Right lobe of liver (tissue), 6 donors: ENCODE results near the gene COPB2. TPM values are rescaled to one million over a fixed set of nuclear protein-coding genes. Genes with fewer than 3 reads are reported as not detected.

Experiments
- ATAC-seq, 4 donors: fragments of 200-7000 bp; cut with Tn5 transposase; one replicate each; pipeline ENCODE4 v1.9.1; 2020; ENCODE audit warnings: mild to moderate bottlenecking in 4 of 4, moderate library complexity in 4 of 4
- DNase-seq, 3 donors: peaks; one replicate each; pipeline ENCODE4 v3.0.0-alpha.2; 2020
- H3K27ac ChIP-seq, 3 donors: fragments of 200-600 bp; one replicate each; pipeline ENCODE4 v1.8.0; 2022
- H3K27me3 ChIP-seq, 2 donors: fragments of 200-600 bp; one replicate each; pipeline ENCODE4 v1.8.0; 2022
- H3K36me3 ChIP-seq, 4 donors: fragments of 200-600 bp; sonication (generic) in 1 of 4; one replicate each; pipeline versions ENCODE4 v1.5.1 to v1.8.0; 2017 to 2022; ENCODE audit warnings: control low read depth in 1 of 4
- H3K4me1 ChIP-seq, 4 donors: fragments of 200-600 bp; sonication (generic) in 1 of 4; one replicate each; pipeline versions ENCODE4 v1.5.1 to v1.8.0; 2017 to 2022; ENCODE audit warnings: control low read depth in 1 of 4
- H3K4me3 ChIP-seq, 3 donors: fragments of 200-600 bp; one replicate each; pipeline ENCODE4 v1.8.0; 2022
- H3K9me3 ChIP-seq, 4 donors: fragments of 200-600 bp; sonication (generic) in 1 of 4; one replicate each; pipeline versions ENCODE4 v1.5.1 to v1.8.0; 2017 to 2022; ENCODE audit warnings: control low read depth in 1 of 4
- POLR2A ChIP-seq: fragments of 450-650 bp; IDR thresholded peaks from one replicate; pipeline ENCODE4 v1.6.1; 2017; ENCODE audit warnings: antibody characterized with exemption, mild to moderate bottlenecking
- WGBS: methylation state at CpG from one replicate; pipeline ENCODE4 v1.1.6; 2018; ENCODE audit warnings: low coverage, low lambda C conversion rate; ENCODE audit not compliant: insufficient coverage; ENCODE audit errors: missing lambda C conversion rate; 5-methylcytosine and 5-hydroxymethylcytosine counted together
- intact Hi-C, 2 donors: fragments of 100-400 bp; cut with DNase I; formaldehyde crosslinking; loops; one replicate each; pipeline versions ENCODE4 v1.11.2 to v1.14.1; 2022
- total RNA-seq, 6 experiments: library from RNA; depleted of rRNA in 2 of 6; stranded (reverse); fragments of >200 nt in 2 of 6; fragmentation: NEBNext Ultra II Directional in 3 of 6; extraction: Animal tissue kit (Norgen Biotek cat#: 25700) in 3 of 6; gene quantifications; one replicate each; pipeline versions ENCODE4 v1.1.0 to v1.2.4, GENCODE V29; 2016 to 2023
- TF ChIP-seq, protein P1 (sequence below), 4 donors: fragments of 200-600 bp in 3 of 4; fragments of 450-650 bp in 1 of 4; IDR thresholded peaks; one replicate each; pipeline versions ENCODE4 v1.5.1 to v1.8.0; 2016 to 2022; ENCODE audit warnings: antibody characterized with exemption in 4 of 4, mild to moderate bottlenecking in 2 of 4
- donor health status: DM: no; HTN: yes; CAD: no.
- donor health status: DM: no; HTN: no; CAD: no.
- donor health status: DM: no; HTN: no; CAD: no.
- donor health status: DM: no; HTN: yes; CAD: no.
- donor health status: DM: no; HTN: yes; CAD: no.

Gene COPB2
- total RNA-seq, 6 experiments from 2014 or later: 59.4 to 81.9 (median 66.2) TPM

DNA sequence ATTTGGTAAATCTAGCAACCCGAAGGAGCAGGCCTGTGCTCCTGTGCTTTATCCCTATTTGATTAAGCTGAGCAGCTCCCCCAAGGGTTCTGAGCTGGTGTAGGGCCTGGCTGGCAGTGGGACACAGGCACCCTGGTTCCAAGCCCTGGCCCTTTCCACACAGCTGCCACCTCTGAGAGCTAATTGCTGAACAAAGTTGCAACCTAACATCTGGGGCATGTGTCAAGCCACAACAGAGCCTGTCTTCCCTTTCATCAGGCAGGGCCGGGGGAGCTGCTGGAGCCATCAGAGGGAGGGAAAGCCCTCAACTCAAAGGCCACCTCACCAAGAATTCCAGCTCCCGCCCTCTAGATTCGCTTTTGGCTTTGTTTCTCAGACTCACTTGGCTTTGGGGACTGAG, 62.7 kb downstream of the COPB2 start:
- Histone ChIP-seq H3K9me3 (no peaks in the 10 kb centered on the region), H3K36me3 (no peaks in the 10 kb centered on the region), H3K4me3 (no peak overlapping the region), H3K27me3 (no peaks in the 10 kb centered on the region), H3K27ac (no peak overlapping the region), H3K4me1 (no peaks in the 10 kb centered on the region)
- ATAC-seq (no peak), DNase-seq (no peak)
- intact Hi-C loops: loop anchor here (5.0 to 10.0 kb wide), 4 partner anchors 214 to 389 kb away; partner anchors contain the start of genes FOXL2 (in 1 of the 2) and FOXL2NB (in 1 of the 2)
- WGBS: 87% methylated on average over 4 of the region's 4 CpGs
- TF ChIP-seq, protein P1, sequence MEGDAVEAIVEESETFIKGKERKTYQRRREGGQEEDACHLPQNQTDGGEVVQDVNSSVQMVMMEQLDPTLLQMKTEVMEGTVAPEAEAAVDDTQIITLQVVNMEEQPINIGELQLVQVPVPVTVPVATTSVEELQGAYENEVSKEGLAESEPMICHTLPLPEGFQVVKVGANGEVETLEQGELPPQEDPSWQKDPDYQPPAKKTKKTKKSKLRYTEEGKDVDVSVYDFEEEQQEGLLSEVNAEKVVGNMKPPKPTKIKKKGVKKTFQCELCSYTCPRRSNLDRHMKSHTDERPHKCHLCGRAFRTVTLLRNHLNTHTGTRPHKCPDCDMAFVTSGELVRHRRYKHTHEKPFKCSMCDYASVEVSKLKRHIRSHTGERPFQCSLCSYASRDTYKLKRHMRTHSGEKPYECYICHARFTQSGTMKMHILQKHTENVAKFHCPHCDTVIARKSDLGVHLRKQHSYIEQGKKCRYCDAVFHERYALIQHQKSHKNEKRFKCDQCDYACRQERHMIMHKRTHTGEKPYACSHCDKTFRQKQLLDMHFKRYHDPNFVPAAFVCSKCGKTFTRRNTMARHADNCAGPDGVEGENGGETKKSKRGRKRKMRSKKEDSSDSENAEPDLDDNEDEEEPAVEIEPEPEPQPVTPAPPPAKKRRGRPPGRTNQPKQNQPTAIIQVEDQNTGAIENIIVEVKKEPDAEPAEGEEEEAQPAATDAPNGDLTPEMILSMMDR (IDR thresholded peaks at IDR 0.05): no peak
- no peak for TF ChIP-seq POLR2A

DNA sequence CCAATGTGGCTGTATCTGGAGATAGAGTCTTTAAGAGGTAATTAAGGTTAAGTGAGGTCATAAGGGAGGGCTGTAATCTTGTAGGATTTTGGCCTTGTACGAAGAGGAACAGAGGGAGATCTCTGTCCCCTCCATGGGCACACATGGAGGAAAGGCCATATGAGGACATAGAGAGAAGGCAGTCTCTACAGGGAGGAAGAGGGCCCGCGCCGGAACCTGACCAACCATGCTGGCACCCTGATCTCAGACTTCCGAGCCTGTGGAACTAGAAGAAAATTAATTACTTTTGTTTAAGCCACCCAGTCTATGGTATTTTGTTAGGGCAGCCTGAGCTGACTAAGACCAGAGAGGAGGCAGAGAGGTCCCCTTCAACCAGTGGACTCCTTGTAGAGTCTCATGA, 63.3 kb downstream of the COPB2 start:
- H3K4me3 ChIP-seq: no peak overlapping the region

DNA sequence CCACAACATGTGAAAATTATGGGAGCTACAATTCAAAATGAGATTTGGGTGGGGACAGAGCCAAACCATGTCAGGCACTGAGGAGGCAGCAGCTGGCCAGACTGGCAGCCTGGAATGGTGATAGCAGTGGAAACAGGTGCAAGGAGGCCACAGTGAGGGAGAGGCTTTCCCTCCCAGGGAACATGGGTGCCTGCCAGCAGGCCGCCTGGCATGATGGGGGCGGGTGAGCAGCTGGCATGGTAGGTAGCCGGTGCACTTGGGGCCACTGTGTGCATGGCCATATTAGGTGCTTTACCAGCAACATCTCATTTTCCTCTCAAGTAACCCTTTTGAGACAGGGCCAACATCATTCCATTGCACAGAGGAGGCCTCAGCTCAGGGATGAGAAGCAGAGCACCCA, 63.9 kb downstream of the COPB2 start:
- Histone ChIP-seq H3K9me3 (no peaks in the 10 kb centered on the region), H3K36me3 (no peaks in the 10 kb centered on the region), H3K4me3 (no peak overlapping the region), H3K27me3 (no peaks in the 10 kb centered on the region), H3K4me1 (no peaks in the 10 kb centered on the region), H3K27ac (no peak overlapping the region)
- ATAC-seq: no peak
- intact Hi-C loops: loop anchor here (5.0 to 10.0 kb wide), 4 partner anchors 213 to 388 kb away; partner anchors contain the start of genes FOXL2 (in 1 of the 2) and FOXL2NB (in 1 of the 2)
- TF ChIP-seq, protein P1 (IDR thresholded peaks at IDR 0.05): no peak
- TF ChIP-seq POLR2A: no peak
- DNase-seq: no peak
- WGBS: 80% methylated on average over 1 of the region's 3 CpGs

More for the DNA sequence above, 63.3 kb downstream of the COPB2 start:
- H3K9me3 ChIP-seq: no peaks in the 10 kb centered on the region
- TF ChIP-seq, protein P1 (IDR thresholded peaks at IDR 0.05): no peak
- no peaks in the 10 kb centered on the region for H3K36me3 ChIP-seq
- no peaks in the 10 kb centered on the region for H3K27me3 ChIP-seq
- DNase-seq (no peak), ATAC-seq (no peak)
- intact Hi-C loops: loop anchor here (5.0 to 10.0 kb wide), 4 partner anchors 214 to 389 kb away; partner anchors contain the start of genes FOXL2 (in 1 of the 2) and FOXL2NB (in 1 of the 2)
- WGBS: 84% methylated on average over 5 of the region's 5 CpGs
- no peak overlapping the region for H3K27ac ChIP-seq
- H3K4me1 ChIP-seq: no peaks in the 10 kb centered on the region

DNA sequence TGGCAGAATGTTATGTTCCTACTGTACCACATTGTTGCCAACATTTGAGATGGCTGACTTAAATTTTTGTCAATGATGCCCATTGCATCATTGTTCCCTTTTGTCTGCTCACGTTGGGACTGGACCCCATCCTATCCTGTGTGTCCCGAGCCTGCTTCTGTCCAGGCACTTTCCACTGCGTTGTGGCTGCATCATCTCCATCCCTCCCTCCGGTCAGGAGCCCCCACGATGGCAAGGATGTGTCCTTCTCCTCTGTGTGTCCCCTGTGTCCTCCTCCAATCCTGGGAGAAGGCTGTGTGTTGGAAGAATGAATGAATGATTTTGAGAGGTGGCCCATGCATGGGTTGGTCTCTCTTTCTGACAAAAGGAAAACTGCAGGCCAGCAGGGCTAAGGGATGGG, 65.0 kb downstream of the COPB2 start:
- Histone ChIP-seq H3K36me3 (no peaks in the 10 kb centered on the region), H3K4me3 (no peak overlapping the region), H3K27ac (no peak overlapping the region), H3K27me3 (no peaks in the 10 kb centered on the region), H3K4me1 (no peaks in the 10 kb centered on the region), H3K9me3 (no peaks in the 10 kb centered on the region)
- intact Hi-C loops: loop anchor here in 1 of 2 donors (10.0 kb wide), 2 partner anchors 220 to 380 kb away; partner anchors contain the start of genes FOXL2 and FOXL2NB
- TF ChIP-seq, protein P1 (IDR thresholded peaks at IDR 0.05): no peak
- TF ChIP-seq POLR2A: no peak
- 35% methylated on average over 5 of the region's 5 CpGs for WGBS
- DNase-seq (no peak), ATAC-seq (no peak)
